IMR-90 (cell line): Measurements from ENCODE around the gene MARS1. TPM values are rescaled to one million over a fixed set of nuclear protein-coding genes. Genes with fewer than 3 reads are reported as not detected.

Experiments used
- ATAC-seq: fragments of 200-7000 bp; cut with Tn5 transposase; 2 replicates; pipeline ENCODE4 v1.9.1; 2020; ENCODE audit warnings: low read depth, mild to moderate bottlenecking, moderate library complexity
- BruUV-seq: library from RNA; stranded (reverse); fragments of 400-500 nt; replicated peaks from 2 replicates; lab custom pipeline; 2021; lab: Mats Ljungman, UMichigan
- CTCF ChIA-PET: fragments of 300-600 bp; formaldehyde crosslinking; extraction: SDS; loops from one replicate; lab custom pipeline; 2021; ENCODE audit warnings: antibody characterized with exemption; lab: Yijun Ruan, JAX
- POLR2A ChIA-PET: fragments of 300-600 bp; sonication (Branson Sonifier 250); formaldehyde crosslinking; loops from one replicate; lab custom pipeline; 2022; ENCODE audit warnings: antibody characterized with exemption; ENCODE audit not compliant: unreplicated experiment; lab: Charles Lee
- DNase-seq: peaks from one replicate; pipeline ENCODE4 v3.0.0; 2013
- H2AFZ ChIP-seq: replicated peaks from 2 replicates; pipeline ENCODE3; 2013; ENCODE audit warnings: low read length, mild to moderate bottlenecking; ENCODE audit not compliant: poor library complexity
- H2AK5ac ChIP-seq: 2 replicates; pipeline ENCODE4 v1.6.1; 2013; ENCODE audit warnings: low read depth, low read length, inconsistent platforms
- H2AK9ac ChIP-seq: replicated peaks from 2 replicates; pipeline ENCODE3; 2013; ENCODE audit warnings: mild to moderate bottlenecking, low read depth, low read length, moderate library complexity; ENCODE audit not compliant: poor library complexity
- H2BK120ac ChIP-seq: 2 replicates; pipeline ENCODE4 v1.6.1; 2013; ENCODE audit warnings: low read depth, low read length, inconsistent platforms
- H2BK15ac ChIP-seq: 3 replicates; pipeline ENCODE4 v1.6.1; 2013; ENCODE audit warnings: low read depth, low read length, inconsistent platforms
- H2BK20ac ChIP-seq: 2 replicates; pipeline ENCODE4 v1.6.1; 2013; ENCODE audit warnings: low read depth, mild to moderate bottlenecking, inconsistent platforms, low read length, moderate library complexity
- H2BK5ac ChIP-seq: 2 replicates; pipeline ENCODE4 v1.6.1; 2013; ENCODE audit warnings: mild to moderate bottlenecking, low read depth, low read length, inconsistent platforms; ENCODE audit not compliant: poor library complexity, severe bottlenecking
- H3K14ac ChIP-seq: replicated peaks from 2 replicates; pipeline ENCODE4 v1.6.1; 2013; ENCODE audit warnings: low read depth, low read length, inconsistent platforms
- H3K18ac ChIP-seq: 2 replicates; pipeline ENCODE4 v1.6.1; 2013; ENCODE audit warnings: low read depth, low read length, control low read depth
- H3K23ac ChIP-seq: 2 replicates; pipeline ENCODE4 v1.6.1; 2013; ENCODE audit warnings: low read depth, low read length, inconsistent platforms
- H3K27ac ChIP-seq: 2 replicates; pipeline ENCODE4 v1.5.1; 2013; ENCODE audit warnings: mild to moderate bottlenecking, control low read depth, low read length; ENCODE audit not compliant: insufficient read depth
- H3K27me3 ChIP-seq: 2 replicates; pipeline ENCODE4 v1.6.1; 2013; ENCODE audit warnings: low read length; ENCODE audit not compliant: control insufficient read depth, insufficient read depth
- H3K36me3 ChIP-seq: 2 replicates; pipeline ENCODE4 v1.6.1; 2013; ENCODE audit warnings: low read length, mixed read lengths; ENCODE audit not compliant: control insufficient read depth, insufficient read depth
- H3K4ac ChIP-seq: 2 replicates; pipeline ENCODE4 v1.6.1; 2013; ENCODE audit warnings: low read depth, low read length, inconsistent platforms
- H3K4me1 ChIP-seq: 2 replicates; pipeline ENCODE4 v1.6.1; 2013; ENCODE audit warnings: low read length, mixed read lengths; ENCODE audit not compliant: control insufficient read depth, insufficient read depth
- H3K4me2 ChIP-seq: 2 replicates; pipeline ENCODE4 v1.6.1; 2013; ENCODE audit warnings: low read depth, mild to moderate bottlenecking, control low read depth, low read length, moderate library complexity
- H3K4me3 ChIP-seq: 2 replicates; pipeline ENCODE4 v1.5.1; 2013; ENCODE audit warnings: low read depth, mild to moderate bottlenecking, control low read depth, low read length, moderate library complexity; ENCODE audit not compliant: insufficient read depth
- H3K56ac ChIP-seq: 2 replicates; pipeline ENCODE4 v1.6.1; 2013; ENCODE audit warnings: low read length, inconsistent platforms; ENCODE audit not compliant: insufficient read depth; ENCODE audit errors: extremely low read depth
- H3K79me1 ChIP-seq, 2 experiments: 2 replicates each; pipeline ENCODE4 v1.6.1; 2013; ENCODE audit warnings: low read length in 2 of 2, inconsistent platforms in 1 of 2, low read depth in 1 of 2
- H3K9ac ChIP-seq: 2 replicates; pipeline ENCODE4 v1.6.1; 2013; ENCODE audit warnings: low read depth, low read length, control low read depth
- H3K9me1 ChIP-seq: 2 replicates; pipeline ENCODE4 v1.6.1; 2013; ENCODE audit warnings: low read length, inconsistent platforms; ENCODE audit not compliant: insufficient read depth
- H3K9me3 ChIP-seq: 2 replicates; pipeline ENCODE4 v1.6.1; 2013; ENCODE audit warnings: low read length; ENCODE audit not compliant: control insufficient read depth, insufficient read depth
- H4K20me1 ChIP-seq: 2 replicates; pipeline ENCODE4 v1.6.1; 2013; ENCODE audit warnings: low read length, inconsistent platforms; ENCODE audit not compliant: insufficient read depth
- H4K5ac ChIP-seq: 2 replicates; pipeline ENCODE4 v1.6.1; 2013; ENCODE audit warnings: mild to moderate bottlenecking, low read depth, low read length, control low read depth
- H4K8ac ChIP-seq, 2 experiments: 2 replicates each; pipeline ENCODE4 v1.6.1; 2013; ENCODE audit warnings: low read depth in 2 of 2, low read length in 2 of 2, control low read depth in 1 of 2, inconsistent platforms in 1 of 2
- H4K91ac ChIP-seq: 2 replicates; pipeline ENCODE4 v1.6.1; 2013; ENCODE audit warnings: low read depth, low read length, inconsistent platforms; ENCODE audit not compliant: insufficient read depth
- CEBPB ChIP-seq: IDR thresholded peaks from 2 replicates; pipeline ENCODE4 v1.6.1; 2012; ENCODE audit warnings: low read depth, low read length, improper control_type of control experiment
- RFX5 ChIP-seq: IDR thresholded peaks from 2 replicates; pipeline ENCODE4 v1.8.0; 2012; ENCODE audit warnings: low read depth, mild to moderate bottlenecking, low read length, moderate library complexity
- WGBS, 2 experiments: methylation state at CpG; one replicate each; pipeline versions ENCODE4 v1.1.5 to v1.1.7; 2013; ENCODE audit warnings: missing lambda C conversion rate in 2 of 2; ENCODE audit not compliant: insufficient read length in 1 of 2; ENCODE audit errors: extremely low coverage in 2 of 2; 5-methylcytosine and 5-hydroxymethylcytosine counted together
- dilution Hi-C: fragments of 300-500 bp; cut with HindIII; formaldehyde crosslinking; loops from one replicate; pipeline ENCODE4 v1.14.3; 2018; ENCODE audit warnings: low sequenced_read_pairs; ENCODE audit not compliant: unreplicated experiment
- in situ Hi-C: fragments of 300-500 bp; cut with MboI; formaldehyde crosslinking; loops from 3 replicates; pipeline ENCODE4 v1.14.3; 2019; ENCODE audit warnings: low sequenced_read_pairs, inconsistent platforms, mixed read lengths
- intact Hi-C: fragments of 100-400 bp; cut with micrococcal nuclease; formaldehyde crosslinking; loops from 2 replicates; pipeline ENCODE4 v1.10.0; 2022
- polyA plus RNA-seq, 3 experiments: library from polyadenylated mRNA; depleted of rRNA; stranded (reverse); fragments of >200 nt; gene quantifications; 2 replicates each; pipeline ENCODE4 v1.2.3, GENCODE V29; 2012; ENCODE audit warnings: low replicate concordance in 1 of 3
- total RNA-seq: library from RNA; depleted of rRNA; stranded (reverse); fragments of >200 nt; gene quantifications from 2 replicates; pipeline ENCODE4 v1.2.3, GENCODE V29; 2012

Gene MARS1
- total and polyA plus RNA-seq, 2 of the 4 experiments (the other 2 are of a cell fraction) = 156 to 164 TPM

GRCh38 chr12:57451233-57451778 lies 36.6 kb upstream of the MARS1 start:
- no peak overlapping the region for H3K4me3 ChIP-seq
- peaks cover 28% of the 10 kb centered on the region for H3K9me1 ChIP-seq
- CTCF ChIA-PET = interaction anchor here (0.6 to 2.5 kb wide), 4 partner anchors 11 to 179 kb away, joined by 3 to 42 read pairs (median 9); no protein-coding TSS in a partner anchor
- WGBS, 2 experiments = no CpG with 5 or more reads among the region's 6 CpGs
- no peak overlapping the region for H3K9ac ChIP-seq
- H2AK5ac ChIP-seq = peak overlapping the region; percentile 87
- peak overlapping the region; percentile 78 for H2BK120ac ChIP-seq
- H3K79me1 ChIP-seq = peaks cover 0 to 10% of the 10 kb centered on the region in 2 experiments; a peak in 1 of 4 replicates
- H3K18ac ChIP-seq = peak overlapping the region; percentile 76
- H3K27ac ChIP-seq = no peak overlapping the region
- no peaks in the 10 kb centered on the region for H3K27me3 ChIP-seq
- H4K91ac ChIP-seq = peak overlapping the region; percentile 31
- ATAC-seq (no peak), DNase-seq (peak; percentile 38)
- dilution Hi-C loops = no loop called here
- no peak overlapping the region for H3K4me2 ChIP-seq
- peak overlapping the region; percentile 77 for H3K4ac ChIP-seq
- H2BK5ac ChIP-seq = peak overlapping the region; percentile 60
- peak overlapping the region; percentile 79 for H2AFZ ChIP-seq
- intact Hi-C loops = loop anchor here (5.0 kb wide), 1 partner anchor 79 kb away; no protein-coding TSS in a partner anchor
- H3K36me3 ChIP-seq = no peaks in the 10 kb centered on the region
- in situ Hi-C loops = loop anchor here (5.0 kb wide), 2 partner anchors 139 to 184 kb away; no protein-coding TSS in a partner anchor
- H2AK9ac ChIP-seq = peak overlapping the region; percentile 33
- POLR2A ChIA-PET = no interaction called here
- peak overlapping the region; percentile 80; the same call in 1 of the 2 replicates for H2BK20ac ChIP-seq
- peaks cover 32% of the 10 kb centered on the region for H3K4me1 ChIP-seq
- H4K20me1 ChIP-seq = no peaks in the 10 kb centered on the region
- peak overlapping the region; percentile 82; the same call in 1 of the 2 replicates for H3K23ac ChIP-seq
- peak overlapping the region; percentile 37; the same call in 1 of the 2 replicates for H4K5ac ChIP-seq
- no peaks in the 10 kb centered on the region for H3K9me3 ChIP-seq
- no TSS peak for BruUV-seq
- no peak overlapping the region for H3K56ac ChIP-seq
- peak overlapping the region; percentile 84; the same call in 2 of the 3 replicates for H2BK15ac ChIP-seq
- TF ChIP-seq RFX5 (no peak), CEBPB (0 out of 2 replicates have a peak, but pooled peaks have one; percentile 9)
- peak overlapping the region in 1 of 2 experiments; percentile 45; a peak in 2 of 4 replicates for H4K8ac ChIP-seq
- H3K14ac ChIP-seq = peak overlapping the region; percentile 82
